K562 (cell line): ENCODE results near the gene FBXO9. TPM values are rescaled to one million over a fixed set of nuclear protein-coding genes. Genes with fewer than 3 reads are reported as not detected.
"Not testable (repeated sequence)": the region's sequence is repeated elsewhere in the genome, so short reads cannot be mapped to it uniquely, and the experiment has no call there.

Source experiments
- ATAC-seq: fragments of 200-7000 bp; cut with Tn5 transposase; 3 replicates; pipeline ENCODE4 v1.9.1; 2020; ENCODE audit warnings: moderate library complexity
- BruUV-seq: library from RNA; stranded (reverse); fragments of 400-500 nt; replicated peaks from 2 replicates; lab custom pipeline; 2021; lab: Mats Ljungman, UMichigan
- CTCF ChIA-PET: fragments of 300-600 bp; formaldehyde crosslinking; extraction: SDS; loops from one replicate; lab custom pipeline; 2021; ENCODE audit warnings: low intra/inter-chr PET ratio; lab: Yijun Ruan, JAX
- POLR2A ChIA-PET: fragments of 300-600, 350-650 bp; sonication (Branson Sonifier 250); formaldehyde crosslinking; extraction: SDS; loops from one replicate; lab custom pipeline; 2021; ENCODE audit warnings: antibody characterized with exemption, inconsistent platforms; lab: Yijun Ruan, JAX
- DNase-seq, 4 experiments: peaks; one replicate each; pipeline versions ENCODE4 v3.0.0 to v3.0.0-alpha.2; 2011 to 2018; ENCODE audit warnings: low spot score in 3 of 4, mixed read lengths in 3 of 4; ENCODE audit errors: extremely low read depth in 1 of 4
- FAIRE-seq: peaks from 2 replicates; lab custom pipeline; 2011; peaks lifted over from hg19 to GRCh38; lab: Jason Lieb, UNC
- H2AFZ ChIP-seq: 2 replicates; pipeline ENCODE4 v1.6.0; 2011; ENCODE audit warnings: low read depth, low read length, control low read depth, inconsistent platforms
- H3K27ac ChIP-seq: fragments of 200-600 bp; 3 replicates; pipeline ENCODE4 v1.8.0; 2011; ENCODE audit warnings: low read depth, mild to moderate bottlenecking, control low read depth, inconsistent platforms, low read length, moderate library complexity, mixed read lengths; ENCODE audit errors: extremely low read depth
- H3K27me3 ChIP-seq, 2 experiments: fragments of 300-600 bp in 1 of 2; 2 replicates in 1 of 2; 3 replicates in 1 of 2; pipeline versions ENCODE4 v1.6.0 to v1.8.0; 2011; ENCODE audit warnings: inconsistent platforms in 2 of 2, low read length in 2 of 2, mild to moderate bottlenecking in 1 of 2, mixed read lengths in 1 of 2, moderate library complexity in 1 of 2; ENCODE audit not compliant: control insufficient read depth in 2 of 2, insufficient read depth in 2 of 2
- H3K36me3 ChIP-seq: fragments of 300-600 bp; 3 replicates; pipeline ENCODE4 v1.8.0; 2011; ENCODE audit warnings: mild to moderate bottlenecking, low read length, inconsistent platforms; ENCODE audit not compliant: control insufficient read depth, insufficient read depth
- H3K4me1 ChIP-seq, 2 experiments: fragments of 200-600 bp in 1 of 2; replicated peaks in 1 of 2; 2 replicates in 1 of 2; 3 replicates in 1 of 2; pipeline versions ENCODE4 v1.5.1 to v1.8.0; 2011; ENCODE audit warnings: inconsistent platforms in 2 of 2, low read length in 2 of 2, mild to moderate bottlenecking in 1 of 2, mixed read lengths in 1 of 2, moderate library complexity in 1 of 2; ENCODE audit not compliant: control insufficient read depth in 2 of 2, insufficient read depth in 2 of 2
- H3K4me2 ChIP-seq: 2 replicates; pipeline ENCODE4 v1.6.1; 2011; ENCODE audit warnings: low read length, control low read depth, inconsistent platforms, mixed read lengths; ENCODE audit not compliant: insufficient read depth
- H3K4me3 ChIP-seq: fragments of 200-600 bp; sonication (generic), shearing (Covaris generic); 2 replicates; pipeline ENCODE4 v1.5.1; 2016; ENCODE audit warnings: control low read depth, inconsistent platforms
- H3K79me2 ChIP-seq: fragments of 200-600 bp; 3 replicates; pipeline ENCODE4 v1.8.0; 2011; ENCODE audit warnings: low read length, inconsistent platforms; ENCODE audit not compliant: control insufficient read depth, insufficient read depth
- H3K9ac ChIP-seq, 2 experiments: 2 replicates each; pipeline versions ENCODE4 v1.6.0 to v1.6.1; 2011; ENCODE audit warnings: low read depth in 2 of 2, low read length in 2 of 2, control low read depth in 1 of 2, inconsistent platforms in 1 of 2, mild to moderate bottlenecking in 1 of 2, mixed read lengths in 1 of 2; ENCODE audit not compliant: insufficient read depth in 1 of 2
- H3K9me1 ChIP-seq: one replicate; pipeline ENCODE4 v1.6.0; 2011; ENCODE audit warnings: inconsistent platforms, mild to moderate bottlenecking, low read length, moderate library complexity; ENCODE audit not compliant: control insufficient read depth, insufficient read depth
- H3K9me3 ChIP-seq: replicated peaks from 2 replicates; pipeline ENCODE4 v1.5.1; 2011; ENCODE audit warnings: low read depth, low read length, inconsistent platforms; ENCODE audit not compliant: control insufficient read depth, insufficient read depth
- H4K20me1 ChIP-seq: replicated peaks from 2 replicates; pipeline ENCODE4 v1.6.1; 2011; ENCODE audit warnings: low read length, inconsistent platforms, mixed read lengths; ENCODE audit not compliant: control insufficient read depth, insufficient read depth
- CEBPB ChIP-seq: fragments of 450-650 bp; IDR thresholded peaks from 2 replicates; pipeline ENCODE4 v1.6.1; 2016; ENCODE audit warnings: missing genetic modification characterization, missing compliant biosample characterization
- TAF7 ChIP-seq: fragments of 450-650 bp; IDR thresholded peaks from 2 replicates; pipeline ENCODE4 v1.6.1; 2016; ENCODE audit warnings: missing genetic modification characterization, missing compliant biosample characterization
- WGBS: fragments of 100-300 bp; shearing (Covaris generic); methylation state at CpG from one replicate; pipeline ENCODE4 v1.1.6; 2016; ENCODE audit warnings: low coverage, mixed read lengths; ENCODE audit not compliant: insufficient coverage; ENCODE audit errors: missing lambda C conversion rate; 5-methylcytosine and 5-hydroxymethylcytosine counted together
- in situ Hi-C: fragments of 300-500 bp; cut with MboI; formaldehyde crosslinking; loops from 4 replicates; pipeline ENCODE4 v1.15.0; 2018; ENCODE audit warnings: inconsistent platforms, mixed read lengths
- intact Hi-C: fragments of 100-400 bp; cut with micrococcal nuclease; formaldehyde crosslinking; loops from 2 replicates; pipeline ENCODE4 v1.14.2; 2022
- polyA plus RNA-seq, 8 experiments: library from polyadenylated mRNA; depleted of rRNA in 4 of 8; stranded (reverse) in 5 of 8; unstranded in 3 of 8; fragments of >200 nt; fragmentation: Nextera tagmentation in 2 of 8; fragmentation: Illumina TruSeq in 1 of 8; extraction: Ambion mirVana in 2 of 8; extraction: Trizol in 1 of 8; gene quantifications; 2 replicates each; pipeline versions ENCODE4 v1.2.1 to v1.2.3, GENCODE V29; 2011 to 2014; ENCODE audit warnings: inconsistent platforms in 1 of 8, missing spikeins in 1 of 8
- total RNA-seq, 7 experiments: library from RNA; depleted of rRNA in 6 of 7; stranded (reverse); fragments of >200 nt in 6 of 7; fragmentation: Illumina TruSeq in 2 of 7; extraction: Trizol in 2 of 7; gene quantifications; 2 replicates each; pipeline versions ENCODE4 v1.2.1 to v1.2.3, GENCODE V29; 2011 to 2021; ENCODE audit warnings: low replicate concordance in 1 of 7

FBXO9 gene
- total and polyA plus RNA-seq, 9 of the 15 experiments (the other 6 are each of a cell fraction or from before 2014, with no cell fraction given) = 10.1 to 85.3 (median 51.4) TPM

GRCh38 chr6:53049415-53049814, 15.8 kb upstream of the FBXO9 start:
- FAIRE-seq = no peak
- Histone ChIP-seq H3K4me2 (no peak overlapping the region), H4K20me1 (no peaks in the 10 kb centered on the region), H3K27me3 (no peaks in the 10 kb centered on the region), H3K4me1 (peaks cover 0 to 12% of the 10 kb centered on the region in 2 experiments; a peak in 2 of 5 replicates), H3K79me2 (no peaks in the 10 kb centered on the region), H3K36me3 (no peaks in the 10 kb centered on the region), H3K9me1 (no peaks in the 10 kb centered on the region), H3K4me3 (no peak overlapping the region), H3K27ac (no peak overlapping the region), H2AFZ (no peak overlapping the region), H3K9me3 (no peaks in the 10 kb centered on the region), H3K9ac (no peak overlapping the region)
- CTCF ChIA-PET = no interaction called here
- POLR2A ChIA-PET = interaction anchor here (1.1 kb wide), 1 partner anchor 44 kb away, joined by 4 read pairs; no protein-coding TSS in a partner anchor
- DNase-seq = no peak
- intact Hi-C loops (no loop called here), in situ Hi-C loops (no loop called here)
- ATAC-seq = no peak; the same call in 2 of the 3 replicates
- TF ChIP-seq TAF7 (tag) (no peak), CEBPB (0 out of 2 replicates have a peak, but pooled peaks have one; percentile 31)
- WGBS = 0% methylated on average over 1 of the region's 1 CpG
- no TSS peak for BruUV-seq

- CTCF ChIA-PET = not testable (repeated sequence)
Observed at GRCh38 chr6:53052152-53052551, 13.1 kb upstream of the FBXO9 start.

More at GRCh38 chr6:53052152-53052551, 13.1 kb upstream of the FBXO9 start:
- H4K20me1 ChIP-seq, H3K36me3 ChIP-seq, BruUV-seq, H3K9me3 ChIP-seq, H3K79me2 ChIP-seq, H3K27me3 ChIP-seq, H3K27ac ChIP-seq, H3K9me1 ChIP-seq, H3K4me3 ChIP-seq, H3K9ac ChIP-seq, H3K4me2 ChIP-seq, FAIRE-seq, H2AFZ ChIP-seq, intact Hi-C loops, DNase-seq, ATAC-seq: not testable (repeated sequence)
- in situ Hi-C loops = loop anchor here (10.0 kb wide), 1 partner anchor 327 kb away; no protein-coding TSS in a partner anchor
- POLR2A ChIA-PET = interaction anchor here (0.7 to 1.2 kb wide), 2 partner anchors 10 to 524 kb away, joined by 3 read pairs; no protein-coding TSS in a partner anchor
- WGBS = 72% methylated on average over 3 of the region's 3 CpGs
- peaks cover 0 to 24% of the 10 kb centered on the region in 2 experiments; a peak in 2 of 5 replicates for H3K4me1 ChIP-seq
